A549 (cell line): ENCODE results near the gene KRTAP3-2. TPM values are rescaled to one million over a fixed set of nuclear protein-coding genes. Genes with fewer than 3 reads are reported as not detected.

Experiments used
- ATAC-seq, 2 experiments: fragments of 200-7000 bp in 1 of 2; fragments of >200 bp in 1 of 2; cut with Nextera tagmentation in 1 of 2; cut with Tn5 transposase in 1 of 2; 3 replicates each; pipeline versions ENCODE4 v1.8.0 to v1.9.1; 2018 to 2020; ENCODE audit warnings: mild to moderate bottlenecking in 1 of 2, moderate library complexity in 1 of 2
- CTCF ChIA-PET: fragments of 300-600 bp; sonication (Branson Sonifier 250); formaldehyde crosslinking; extraction: SDS; loops from one replicate; lab custom pipeline; 2021; ENCODE audit warnings: antibody characterized with exemption, inconsistent platforms; lab: Yijun Ruan, JAX
- POLR2A ChIA-PET: fragments of 350-600 bp; formaldehyde crosslinking; extraction: SDS; loops from one replicate; lab custom pipeline; 2021; ENCODE audit warnings: antibody characterized with exemption, inconsistent platforms; lab: Yijun Ruan, JAX
- DNase-seq, 2 experiments: peaks; one replicate each; pipeline versions ENCODE4 v3.0.0 to v3.0.0-alpha.2; 2011 to 2016; ENCODE audit warnings: low read depth in 1 of 2, low spot score in 1 of 2
- FAIRE-seq: peaks from 2 replicates; lab custom pipeline; 2011; peaks lifted over from hg19 to GRCh38; lab: Jason Lieb, UNC
- H3K27ac ChIP-seq, 2 experiments: fragments of >200 bp; sonication (Bioruptor Twin); formaldehyde crosslinking; 3 replicates each; pipeline ENCODE4 v1.5.1; 2016 to 2017
- H3K4me1 ChIP-seq: fragments of >200 bp; sonication (Bioruptor Twin); formaldehyde crosslinking; 3 replicates; pipeline ENCODE4 v1.6.1; 2016
- H3K4me2 ChIP-seq: fragments of >200 bp; sonication (Bioruptor Twin); formaldehyde crosslinking; 3 replicates; pipeline ENCODE4 v1.6.1; 2016
- H3K4me3 ChIP-seq: fragments of >200 bp; sonication (Bioruptor Twin); formaldehyde crosslinking; 3 replicates; pipeline ENCODE4 v1.5.1; 2016
- H3K9me3 ChIP-seq: fragments of >200 bp; sonication (Bioruptor Twin); formaldehyde crosslinking; 3 replicates; pipeline ENCODE4 v1.6.1; 2016
- BHLHE40 ChIP-seq: IDR thresholded peaks from 2 replicates; pipeline ENCODE4 v1.6.1; 2012; ENCODE audit warnings: low read depth, low read length, inconsistent platforms
- CBX2 ChIP-seq: fragments of 200-600 bp; sonication (generic); IDR thresholded peaks from 2 replicates; pipeline ENCODE4 v1.6.1; 2016; ENCODE audit warnings: low read depth, mild to moderate bottlenecking, borderline replicate concordance
- CBX8 ChIP-seq: fragments of 200-600 bp; sonication (generic); IDR thresholded peaks from 2 replicates; pipeline ENCODE4 v1.6.1; 2016
- CEBPB ChIP-seq, 2 experiments: fragments of >200 bp in 1 of 2; sonication (Bioruptor Twin) in 1 of 2; formaldehyde crosslinking in 1 of 2; IDR thresholded peaks; 2 replicates each; pipeline ENCODE4 v1.6.1; 2012 to 2016
- CHD2 ChIP-seq: fragments of 150-350 bp; IDR thresholded peaks from 2 replicates; pipeline ENCODE4 v1.6.1; 2014; ENCODE audit warnings: low read length; ENCODE audit not compliant: partially characterized antibody
- EP300 ChIP-seq, 2 experiments: fragments of >200 bp; sonication (Bioruptor Twin); formaldehyde crosslinking; IDR thresholded peaks; 2 replicates in 1 of 2; 3 replicates in 1 of 2; pipeline ENCODE4 v1.6.1; 2016 to 2017
- FOSB ChIP-seq: fragments of 250-450 bp; sonication (Bioruptor Pico); IDR thresholded peaks from 2 replicates; pipeline ENCODE4 v1.5.0; 2020; ENCODE audit warnings: mild to moderate bottlenecking, moderate library complexity
- FOSL2 ChIP-seq, 2 experiments: fragments of 450-650 bp in 1 of 2; fragments of >200 bp in 1 of 2; sonication (Bioruptor Twin) in 1 of 2; formaldehyde crosslinking; IDR thresholded peaks; 2 replicates each; pipeline versions ENCODE4 v1.5.0 to v1.6.1; 2016 to 2020; ENCODE audit warnings: mild to moderate bottlenecking in 1 of 2, moderate library complexity in 1 of 2
- GATA3 ChIP-seq: IDR thresholded peaks from 2 replicates; pipeline ENCODE4 v1.6.1; 2012; ENCODE audit warnings: borderline replicate concordance
- HEYL ChIP-seq: fragments of 250-450 bp; sonication (Bioruptor Pico); IDR thresholded peaks from 2 replicates; pipeline ENCODE4 v1.8.0; 2021; ENCODE audit warnings: mild to moderate bottlenecking, moderate library complexity
- MAZ ChIP-seq: fragments of 150-350 bp; IDR thresholded peaks from 2 replicates; pipeline ENCODE4 v1.6.1; 2014; ENCODE audit warnings: antibody characterized with exemption, low read depth, low read length, borderline replicate concordance
- MYC ChIP-seq: IDR thresholded peaks from 2 replicates; pipeline ENCODE4 v1.6.1; 2012; ENCODE audit warnings: mild to moderate bottlenecking, inconsistent platforms, low read length, improper control_type of control experiment, borderline replicate concordance
- NFE2L2 ChIP-seq: fragments of 150-350 bp; conservative IDR thresholded peaks from 2 replicates; pipeline ENCODE4 v1.6.1; 2014; ENCODE audit warnings: low read length
- NR3C1 ChIP-seq: fragments of >200 bp; sonication (Bioruptor Twin); formaldehyde crosslinking; IDR thresholded peaks from 3 replicates; pipeline ENCODE4 v1.6.1; 2017
- POLR2AphosphoS2 ChIP-seq: conservative IDR thresholded peaks from 2 replicates; pipeline ENCODE4 v1.6.1; 2012; ENCODE audit warnings: low read length, improper control_type of control experiment, inconsistent platforms
- RAD21 ChIP-seq, 2 experiments: fragments of >200 bp in 1 of 2; sonication (Bioruptor Twin) in 1 of 2; formaldehyde crosslinking in 1 of 2; IDR thresholded peaks in 1 of 2; conservative IDR thresholded peaks in 1 of 2; 2 replicates in 1 of 2; 3 replicates in 1 of 2; pipeline ENCODE4 v1.6.1; 2012 to 2018; ENCODE audit warnings: inconsistent platforms in 1 of 2
- SREBF2 ChIP-seq: fragments of 450-650 bp; IDR thresholded peaks from 2 replicates; pipeline ENCODE4 v1.6.1; 2014; ENCODE audit warnings: mild to moderate bottlenecking, moderate library complexity
- ZFP36 ChIP-seq: fragments of 450-650 bp; IDR thresholded peaks from 2 replicates; pipeline ENCODE4 v1.6.1; 2014; ENCODE audit warnings: borderline replicate concordance; ENCODE audit not compliant: partially characterized antibody
- WGBS: methylation state at CpG from one replicate; pipeline ENCODE4 v1.1.6; 2017; ENCODE audit errors: missing lambda C conversion rate; 5-methylcytosine and 5-hydroxymethylcytosine counted together
- polyA plus RNA-seq, 4 experiments: library from polyadenylated mRNA; depleted of rRNA in 3 of 4; stranded (reverse); fragments of >200 nt; fragmentation: RNase III in 1 of 4; extraction: RNeasy Plus Mini Kit Qiagen cat#74134 plus additional on column Dnase treatment in 1 of 4; gene quantifications; 2 replicates in 3 of 4; 3 replicates in 1 of 4; pipeline ENCODE4 v1.2.3, GENCODE V29; 2011 to 2017
- TF ChIP-seq, protein P1 (sequence below): IDR thresholded peaks from 2 replicates; pipeline ENCODE4 v1.6.1; 2012; ENCODE audit warnings: low read depth, borderline replicate concordance
- TF ChIP-seq, protein P2 (sequence below): fragments of >200 bp; sonication (Bioruptor Twin); formaldehyde crosslinking; IDR thresholded peaks from 3 replicates; pipeline ENCODE4 v1.5.1; 2016
- TF ChIP-seq, protein P3 (sequence below): fragments of 150-350 bp; IDR thresholded peaks from 2 replicates; pipeline ENCODE4 v1.6.1; 2014; ENCODE audit warnings: low read depth, mild to moderate bottlenecking, low read length
- TF ChIP-seq, protein P4 (sequence below): fragments of 450-650 bp; IDR thresholded peaks from 2 replicates; pipeline ENCODE4 v1.6.1; 2014; ENCODE audit warnings: antibody characterized with exemption
- TF ChIP-seq, protein P5 (sequence below): IDR thresholded peaks from 2 replicates; pipeline ENCODE4 v1.6.1; 2012

KRTAP3-2 gene
- polyA plus RNA-seq, 2 of the 4 experiments (the other 2 are of a cell fraction), result not detected

GRCh38 chr17:40952661-40953060 is 47.0 kb downstream of the KRTAP3-2 start:
- ChIA-PET POLR2A (no interaction called here), CTCF (interaction anchor here (0.7 to 1.6 kb wide), 5 partner anchors 9 to 596 kb away, joined by 3 to 8 read pairs (median 3); partner anchors contain the start of gene KRT39)
- 0 out of 3 replicates have a peak overlapping the region, but pooled peaks have one; percentile 0 for H3K4me2 ChIP-seq
- H3K9me3 ChIP-seq, result no peaks in the 10 kb centered on the region
- WGBS, result 46% methylated on average over 1 of the region's 1 CpG
- peak overlapping the region in 1 of 2 experiments; percentile 54; a peak in 3 of 6 replicates for H3K27ac ChIP-seq
- DNase-seq (peak in 1 of 2 experiments; percentile 33), ATAC-seq (no peak), FAIRE-seq (peak; percentile 81)
- H3K4me3 ChIP-seq, result no peak overlapping the region
- TF ChIP-seq RAD21 (conservative IDR thresholded peaks at IDR 0.05 in 1 of 2, IDR thresholded peaks at IDR 0.05 in 1 of 2), result no peak
- TF ChIP-seq, protein P1, sequence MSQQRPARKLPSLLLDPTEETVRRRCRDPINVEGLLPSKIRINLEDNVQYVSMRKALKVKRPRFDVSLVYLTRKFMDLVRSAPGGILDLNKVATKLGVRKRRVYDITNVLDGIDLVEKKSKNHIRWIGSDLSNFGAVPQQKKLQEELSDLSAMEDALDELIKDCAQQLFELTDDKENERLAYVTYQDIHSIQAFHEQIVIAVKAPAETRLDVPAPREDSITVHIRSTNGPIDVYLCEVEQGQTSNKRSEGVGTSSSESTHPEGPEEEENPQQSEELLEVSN, result no peak
- TF ChIP-seq FOSB, result no peak
- no peak for TF ChIP-seq GATA3
- TF ChIP-seq EP300 (IDR thresholded peaks at IDR 0.05), result no peak
- TF ChIP-seq HEYL (CRISPR knock-in tag), result no peak
- no peak for TF ChIP-seq NFE2L2
- TF ChIP-seq CBX8, result no peak
- TF ChIP-seq, protein P2, sequence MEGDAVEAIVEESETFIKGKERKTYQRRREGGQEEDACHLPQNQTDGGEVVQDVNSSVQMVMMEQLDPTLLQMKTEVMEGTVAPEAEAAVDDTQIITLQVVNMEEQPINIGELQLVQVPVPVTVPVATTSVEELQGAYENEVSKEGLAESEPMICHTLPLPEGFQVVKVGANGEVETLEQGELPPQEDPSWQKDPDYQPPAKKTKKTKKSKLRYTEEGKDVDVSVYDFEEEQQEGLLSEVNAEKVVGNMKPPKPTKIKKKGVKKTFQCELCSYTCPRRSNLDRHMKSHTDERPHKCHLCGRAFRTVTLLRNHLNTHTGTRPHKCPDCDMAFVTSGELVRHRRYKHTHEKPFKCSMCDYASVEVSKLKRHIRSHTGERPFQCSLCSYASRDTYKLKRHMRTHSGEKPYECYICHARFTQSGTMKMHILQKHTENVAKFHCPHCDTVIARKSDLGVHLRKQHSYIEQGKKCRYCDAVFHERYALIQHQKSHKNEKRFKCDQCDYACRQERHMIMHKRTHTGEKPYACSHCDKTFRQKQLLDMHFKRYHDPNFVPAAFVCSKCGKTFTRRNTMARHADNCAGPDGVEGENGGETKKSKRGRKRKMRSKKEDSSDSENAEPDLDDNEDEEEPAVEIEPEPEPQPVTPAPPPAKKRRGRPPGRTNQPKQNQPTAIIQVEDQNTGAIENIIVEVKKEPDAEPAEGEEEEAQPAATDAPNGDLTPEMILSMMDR, result no peak
- TF ChIP-seq MAZ, result no peak
- TF ChIP-seq ZFP36, result no peak
- TF ChIP-seq SREBF2, result no peak
- peaks cover 35% of the 10 kb centered on the region for H3K4me1 ChIP-seq

DNA sequence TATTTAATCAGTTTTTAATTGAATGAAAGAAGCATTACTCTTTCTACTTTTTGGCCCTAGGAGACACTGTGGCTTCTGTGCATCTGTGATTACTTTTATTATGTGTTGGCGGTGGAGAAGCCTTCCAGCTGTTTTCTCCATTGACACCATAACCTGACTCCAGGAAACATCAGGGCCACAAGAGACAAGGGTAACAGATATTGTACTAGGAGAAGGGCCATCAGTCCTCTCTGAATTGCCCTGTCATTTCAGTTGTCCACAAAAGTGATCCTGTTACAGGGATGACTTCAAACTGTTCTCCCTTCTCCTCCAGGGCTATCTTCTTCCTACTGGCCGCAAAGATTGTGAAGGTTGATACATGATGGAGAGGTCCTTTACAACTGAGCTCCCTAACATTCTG is 47.6 kb downstream of the KRTAP3-2 start:
- DNase-seq (no peak), FAIRE-seq (peak; percentile 82), ATAC-seq (no peak)
- ChIA-PET POLR2A (no interaction called here), CTCF (interaction anchor here (0.9 to 1.6 kb wide), 4 partner anchors 14 to 596 kb away, joined by 3 to 4 read pairs (median 3); partner anchors contain the start of gene KRT39)
- peaks cover 30% of the 10 kb centered on the region for H3K4me1 ChIP-seq
- H3K4me2 ChIP-seq, result no peak overlapping the region
- H3K27ac ChIP-seq, result peak overlapping the region in 1 of 2 experiments; percentile 54; a peak in 2 of 6 replicates
- 75% methylated on average over 2 of the region's 2 CpGs for WGBS
- no peak overlapping the region for H3K4me3 ChIP-seq
- TF ChIP-seq CEBPB (IDR thresholded peaks at IDR 0.05) (no peak), SREBF2 (no peak), ZFP36 (no peak), MYC (no peak)
- TF ChIP-seq, protein P2, result no peak
- no peaks in the 10 kb centered on the region for H3K9me3 ChIP-seq

DNA sequence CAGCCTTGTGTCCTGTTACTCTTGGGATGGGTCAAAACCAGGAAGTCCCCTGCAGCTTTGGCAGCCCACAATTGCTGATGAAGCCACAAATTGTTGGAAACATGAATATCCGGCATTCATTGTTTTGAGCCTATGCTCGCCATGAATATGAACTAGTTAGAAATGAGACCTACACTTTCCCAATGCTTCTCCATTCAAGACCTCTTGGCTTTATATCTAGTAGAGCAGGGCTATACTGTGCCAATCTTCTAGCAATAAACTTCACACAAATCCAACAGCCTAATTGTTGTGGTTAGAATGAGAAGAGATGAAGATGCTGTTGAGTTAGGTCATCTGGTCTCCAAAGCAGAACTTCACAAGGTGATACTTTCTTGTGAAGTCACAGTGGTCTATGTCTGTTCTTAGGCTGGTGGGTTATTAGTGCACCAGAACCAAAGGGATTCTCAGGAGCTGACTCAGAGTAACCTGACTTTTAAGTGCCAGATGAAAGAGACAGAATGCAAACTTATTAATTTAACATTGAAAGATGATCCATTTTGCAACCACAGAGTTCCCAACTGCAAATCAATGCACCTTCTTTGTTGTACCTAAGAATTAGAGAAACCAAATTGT is 48.6 kb downstream of the KRTAP3-2 start:
- Histone ChIP-seq H3K9me3 (no peaks in the 10 kb centered on the region), H3K4me1 (peaks cover 20% of the 10 kb centered on the region), H3K4me3 (no peak overlapping the region), H3K4me2 (no peak overlapping the region), H3K27ac (no peak overlapping the region)
- ChIA-PET POLR2A (no interaction called here), CTCF (interaction anchor here (0.6 to 1.0 kb wide), 4 partner anchors 16 to 158 kb away, joined by 3 to 5 read pairs (median 4); no protein-coding TSS in a partner anchor)
- FAIRE-seq (no peak), ATAC-seq (no peak), DNase-seq (no peak)
- TF ChIP-seq BHLHE40 (no peak), FOSL2 (IDR thresholded peaks at IDR 0.05) (no peak), FOSL2 (CRISPR knock-in tag; IDR thresholded peaks at IDR 0.05) (no peak), RAD21 (conservative IDR thresholded peaks at IDR 0.05 in 1 of 2, IDR thresholded peaks at IDR 0.05 in 1 of 2) (no peak), POLR2AphosphoS2 (no peak), CHD2 (no peak), CBX2 (no peak), NR3C1 (no peak)
- TF ChIP-seq, protein P3, sequence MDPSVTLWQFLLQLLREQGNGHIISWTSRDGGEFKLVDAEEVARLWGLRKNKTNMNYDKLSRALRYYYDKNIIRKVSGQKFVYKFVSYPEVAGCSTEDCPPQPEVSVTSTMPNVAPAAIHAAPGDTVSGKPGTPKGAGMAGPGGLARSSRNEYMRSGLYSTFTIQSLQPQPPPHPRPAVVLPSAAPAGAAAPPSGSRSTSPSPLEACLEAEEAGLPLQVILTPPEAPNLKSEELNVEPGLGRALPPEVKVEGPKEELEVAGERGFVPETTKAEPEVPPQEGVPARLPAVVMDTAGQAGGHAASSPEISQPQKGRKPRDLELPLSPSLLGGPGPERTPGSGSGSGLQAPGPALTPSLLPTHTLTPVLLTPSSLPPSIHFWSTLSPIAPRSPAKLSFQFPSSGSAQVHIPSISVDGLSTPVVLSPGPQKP, result no peak
- TF ChIP-seq, protein P4, sequence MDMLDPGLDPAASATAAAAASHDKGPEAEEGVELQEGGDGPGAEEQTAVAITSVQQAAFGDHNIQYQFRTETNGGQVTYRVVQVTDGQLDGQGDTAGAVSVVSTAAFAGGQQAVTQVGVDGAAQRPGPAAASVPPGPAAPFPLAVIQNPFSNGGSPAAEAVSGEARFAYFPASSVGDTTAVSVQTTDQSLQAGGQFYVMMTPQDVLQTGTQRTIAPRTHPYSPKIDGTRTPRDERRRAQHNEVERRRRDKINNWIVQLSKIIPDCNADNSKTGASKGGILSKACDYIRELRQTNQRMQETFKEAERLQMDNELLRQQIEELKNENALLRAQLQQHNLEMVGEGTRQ, result no peak
- TF ChIP-seq, protein P5, sequence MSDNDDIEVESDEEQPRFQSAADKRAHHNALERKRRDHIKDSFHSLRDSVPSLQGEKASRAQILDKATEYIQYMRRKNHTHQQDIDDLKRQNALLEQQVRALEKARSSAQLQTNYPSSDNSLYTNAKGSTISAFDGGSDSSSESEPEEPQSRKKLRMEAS, result no peak
- 97% methylated on average over 2 of the region's 2 CpGs for WGBS
